T-helper 17 cell (primary cell): Measurements from ENCODE around the gene SELENOI. TPM values are rescaled to one million over a fixed set of nuclear protein-coding genes. Genes with fewer than 3 reads are reported as not detected.
A peak's percentile ranks its signal among the peaks of the same experiment; 100 is the strongest.
"Not testable (repeated sequence)": the region's sequence is repeated elsewhere in the genome, so short reads cannot be mapped to it uniquely, and the experiment has no call there.

Experiments
- ATAC-seq: fragments of 150-1000 bp; cut with Tn5 transposase; 2 replicates; pipeline ENCODE4 v1.10.0; 2021; ENCODE audit warnings: mild to moderate bottlenecking, moderate library complexity
- DNase-seq, 3 donors: peaks; one replicate each; pipeline versions ENCODE4 v3.0.0 to v3.0.0-alpha.2; 2020 to 2021
- H3K9me3 ChIP-seq: one replicate; pipeline ENCODE4 v1.7.0; 2013; ENCODE audit warnings: low read length, mild to moderate bottlenecking; ENCODE audit not compliant: control insufficient read depth, poor library complexity, severe bottlenecking
- H3K27ac Mint-ChIP-seq: one replicate; pipeline ENCODE4 v1.8.0; 2022; ENCODE audit warnings: mild to moderate bottlenecking, moderate library complexity, mixed read lengths
- H3K27me3 Mint-ChIP-seq: one replicate; pipeline ENCODE4 v1.8.0; 2022; ENCODE audit warnings: mixed read lengths
- H3K36me3 Mint-ChIP-seq: one replicate; pipeline ENCODE4 v1.8.0; 2022; ENCODE audit warnings: low read depth, mixed read lengths
- H3K4me1 Mint-ChIP-seq: one replicate; pipeline ENCODE4 v1.8.0; 2022; ENCODE audit warnings: mild to moderate bottlenecking, mixed read lengths
- H3K4me3 Mint-ChIP-seq: one replicate; pipeline ENCODE4 v1.8.0; 2022; ENCODE audit warnings: mild to moderate bottlenecking, moderate library complexity, mixed read lengths
- total RNA-seq, 4 donors: library from RNA in 2 of 4; stranded (reverse) in 2 of 4; gene quantifications; one replicate each; pipeline ENCODE4 v1.2.3 and lab custom pipeline; 2022 to 2026

SELENOI gene
- total RNA-seq (10 to 100 TPM; 27.9 to 36.6 TPM), total RNA-seq (lab: John Stamatoyannopoulos, UW) (43.9 to 47.3 reads per million in 2 donors)

- Mint-ChIP-seq H3K4me1 (peaks cover 31% of the 10 kb centered on the region), H3K36me3 (peaks cover 3% of the 10 kb centered on the region), H3K4me3 (peak within 1 kb of the TSS; percentile 100), H3K27ac (peak within 1 kb of the TSS; percentile 100), H3K27me3 (no peaks in the 10 kb centered on the region)
- ATAC-seq (peak; percentile 96), DNase-seq (peak; percentile 99)
- H3K9me3 ChIP-seq: no peaks in the 10 kb centered on the region
These were observed at the start of gene SELENOI for GRCh38 chr2:26345545-26346453. TSS of gene SELENOI (plus strand) at chr2:26346143. CDS start at chr2:26346233, 90 bp downstream.

- ATAC-seq: no peak
- H3K27me3 Mint-ChIP-seq: no peaks in the 10 kb centered on the region
- no peaks in the 10 kb centered on the region for H3K9me3 ChIP-seq
- no peak overlapping the region for H3K27ac Mint-ChIP-seq
- H3K4me3 Mint-ChIP-seq: no peak overlapping the region
- H3K4me1 Mint-ChIP-seq: no peaks in the 10 kb centered on the region
- no peaks in the 10 kb centered on the region for H3K36me3 Mint-ChIP-seq
- no peak for DNase-seq
These were observed 48.9 kb upstream of the SELENOI start for GRCh38 chr2:26297061-26297460.

DNA sequence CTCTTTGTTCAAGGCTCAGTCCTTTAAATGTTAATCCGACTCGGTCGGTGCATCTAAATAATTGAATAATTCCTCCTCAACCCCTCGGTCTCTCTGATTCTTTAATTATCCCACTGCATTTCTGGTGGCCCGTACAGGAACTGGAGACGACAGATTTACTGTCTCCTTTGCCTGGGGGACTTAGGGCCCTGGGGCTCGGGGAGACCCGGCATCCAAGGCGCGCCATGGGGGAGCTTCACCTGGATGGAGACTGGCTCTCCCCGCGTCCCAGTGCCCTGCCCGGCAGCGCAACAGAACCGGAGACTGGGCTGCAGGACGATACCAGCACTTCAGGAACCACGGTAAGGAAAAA, 47.7 kb upstream of the SELENOI start:
- no peaks in the 10 kb centered on the region for H3K9me3 ChIP-seq
- Mint-ChIP-seq H3K27ac (no peak overlapping the region), H3K27me3 (no peaks in the 10 kb centered on the region), H3K36me3 (no peaks in the 10 kb centered on the region), H3K4me1 (no peaks in the 10 kb centered on the region), H3K4me3 (no peak overlapping the region)
- DNase-seq: no peak
- no peak for ATAC-seq

GRCh38 chr2:26298638-26299393, 47.1 kb upstream of the SELENOI start:
- no peaks in the 10 kb centered on the region for H3K9me3 ChIP-seq
- no peak overlapping the region for H3K4me3 Mint-ChIP-seq
- H3K27ac Mint-ChIP-seq: no peak overlapping the region
- ATAC-seq (peak; percentile 61), DNase-seq (no peak)
- H3K4me1 Mint-ChIP-seq: no peaks in the 10 kb centered on the region
- no peaks in the 10 kb centered on the region for H3K36me3 Mint-ChIP-seq
- no peaks in the 10 kb centered on the region for H3K27me3 Mint-ChIP-seq

GRCh38 chr2:26299471-26300101, 46.4 kb upstream of the SELENOI start:
- Mint-ChIP-seq H3K27ac (no peak overlapping the region), H3K4me1 (no peaks in the 10 kb centered on the region), H3K36me3 (no peaks in the 10 kb centered on the region), H3K4me3 (no peak overlapping the region), H3K27me3 (no peaks in the 10 kb centered on the region)
- H3K9me3 ChIP-seq: no peaks in the 10 kb centered on the region
- DNase-seq (no peak), ATAC-seq (peak; percentile 63)

DNA sequence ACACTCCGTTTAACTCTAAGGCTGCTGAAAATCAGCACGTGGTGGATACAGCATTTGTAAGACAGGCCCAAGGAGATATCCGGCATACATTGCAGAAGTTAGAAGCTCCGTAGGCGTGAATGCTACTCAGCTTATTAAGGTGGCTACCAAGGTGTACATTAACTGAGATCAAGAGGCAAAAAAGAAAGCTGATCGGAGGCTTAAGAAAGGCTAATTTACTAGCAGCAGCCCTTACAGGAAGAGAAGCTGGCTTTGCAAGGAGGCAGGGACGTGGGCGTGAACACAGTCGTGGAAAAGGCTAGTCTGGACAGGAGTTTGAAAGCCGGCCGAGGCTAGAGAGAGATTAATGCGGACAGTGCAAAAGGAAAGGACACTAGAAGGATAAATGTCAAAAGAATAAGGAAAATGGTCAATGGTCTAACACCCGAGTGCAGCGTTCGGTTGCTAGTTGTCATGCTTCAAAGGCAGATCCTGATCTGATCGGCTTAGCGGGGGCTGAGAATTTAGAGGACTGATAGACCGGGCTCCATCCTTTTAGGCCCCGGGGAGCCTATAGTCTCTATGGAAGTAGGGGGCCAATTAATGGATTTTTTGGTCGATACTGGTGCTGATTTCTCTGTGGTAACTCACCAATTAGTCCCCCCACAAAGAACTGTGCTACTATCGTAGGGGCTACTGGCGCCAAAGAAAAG, 45.6 kb upstream of the SELENOI start:
- no peaks in the 10 kb centered on the region for H3K9me3 ChIP-seq
- no peaks in the 10 kb centered on the region for H3K4me1 Mint-ChIP-seq
- ATAC-seq (peak; percentile 57), DNase-seq (no peak)
- no peak overlapping the region for H3K27ac Mint-ChIP-seq
- H3K36me3 Mint-ChIP-seq: no peaks in the 10 kb centered on the region
- H3K27me3 Mint-ChIP-seq: no peaks in the 10 kb centered on the region
- no peak overlapping the region for H3K4me3 Mint-ChIP-seq

DNA sequence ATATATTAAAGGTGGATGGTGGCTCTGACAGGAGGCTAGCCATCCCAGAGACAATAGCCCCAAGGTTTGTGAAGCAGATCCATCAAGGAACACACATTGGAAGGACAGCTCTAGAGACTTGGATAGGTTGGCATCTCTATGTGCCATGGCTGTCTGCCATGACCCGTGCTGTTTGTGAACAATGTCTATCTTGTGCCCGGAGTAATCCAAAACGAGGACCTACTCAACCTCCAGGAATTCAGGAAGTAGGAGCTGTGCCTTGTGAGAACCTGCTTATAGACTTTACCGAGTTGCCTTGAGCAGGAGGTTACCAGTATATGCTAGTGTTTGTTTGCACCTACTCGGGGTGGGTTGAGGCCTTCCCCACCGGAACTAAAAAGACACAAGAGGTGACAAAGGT, 43.1 kb upstream of the SELENOI start:
- Mint-ChIP-seq H3K27ac (no peak overlapping the region), H3K27me3 (no peaks in the 10 kb centered on the region), H3K4me1 (no peaks in the 10 kb centered on the region), H3K36me3 (no peaks in the 10 kb centered on the region), H3K4me3 (no peak overlapping the region)
- H3K9me3 ChIP-seq: no peaks in the 10 kb centered on the region
- DNase-seq (no peak), ATAC-seq (no peak)

DNA sequence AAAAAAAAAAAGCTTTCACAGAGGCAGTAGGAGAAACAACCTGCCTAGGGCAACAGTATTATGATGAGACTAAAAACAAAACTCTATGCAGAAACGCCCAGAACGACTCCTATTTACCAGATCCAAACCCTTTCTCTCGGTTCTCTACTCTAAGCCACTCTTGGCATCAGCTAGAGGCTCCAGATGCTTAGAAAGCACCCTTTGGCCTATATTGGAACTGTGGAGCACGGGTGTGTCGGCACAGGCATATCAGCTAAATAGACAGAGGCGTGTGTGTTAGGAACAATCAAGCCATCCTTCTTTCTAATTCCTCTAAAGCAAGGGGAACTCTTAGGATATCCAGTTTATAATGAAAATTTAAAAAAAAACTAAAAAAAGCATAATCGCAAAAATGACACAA, 40.8 kb upstream of the SELENOI start:
- not testable (repeated sequence) for ATAC-seq, DNase-seq, H3K9me3 ChIP-seq, H3K27me3 Mint-ChIP-seq, H3K36me3 Mint-ChIP-seq, H3K4me1 Mint-ChIP-seq, H3K4me3 Mint-ChIP-seq, H3K27ac Mint-ChIP-seq

DNA sequence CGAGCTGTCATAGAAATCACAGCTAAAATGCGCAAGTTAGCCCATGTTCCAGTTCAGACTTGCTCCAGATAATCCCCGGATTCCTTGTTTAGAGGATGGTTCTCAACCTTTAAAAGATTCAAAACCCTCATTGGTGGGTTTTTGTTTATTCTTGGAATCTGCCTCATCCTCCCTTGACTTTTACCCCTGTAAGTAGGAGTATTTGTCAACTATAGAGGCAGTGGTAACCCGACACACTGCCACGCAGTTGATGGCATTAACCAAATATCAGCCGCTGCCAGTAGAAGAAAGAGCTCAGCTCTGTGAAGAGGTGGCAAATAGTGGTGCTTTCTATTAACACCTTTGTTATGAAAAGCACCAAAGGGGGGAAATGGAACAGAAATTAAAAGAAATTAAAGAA, 40.4 kb upstream of the SELENOI start:
- H3K9me3 ChIP-seq: no peaks in the 10 kb centered on the region
- Mint-ChIP-seq H3K36me3 (no peaks in the 10 kb centered on the region), H3K27me3 (no peaks in the 10 kb centered on the region), H3K4me3 (no peak overlapping the region), H3K27ac (no peak overlapping the region), H3K4me1 (no peaks in the 10 kb centered on the region)
- ATAC-seq: no peak
- no peak for DNase-seq

- no peak for ATAC-seq
These were observed 36.0 kb upstream of the SELENOI start for GRCh38 chr2:26309921-26310320.

DNA sequence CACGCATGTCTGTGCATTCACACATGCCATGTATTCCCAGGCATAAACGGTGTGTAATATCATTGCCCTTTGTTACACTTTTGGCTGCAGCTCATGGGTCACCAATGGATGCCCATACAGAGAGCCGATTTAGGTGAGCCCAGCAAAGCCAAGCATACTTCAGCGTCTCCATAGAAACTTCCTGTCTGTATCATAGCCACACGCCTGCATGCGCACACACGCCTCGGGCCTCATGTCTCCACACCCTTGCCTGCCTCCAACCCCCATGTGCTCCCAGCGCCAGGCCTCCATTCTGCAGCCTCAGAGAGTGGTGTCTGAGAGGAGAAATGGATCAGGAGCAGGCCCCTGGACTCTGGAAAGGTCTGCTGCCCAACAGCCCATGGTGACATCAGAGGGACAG, 33.5 kb upstream of the SELENOI start:
- Mint-ChIP-seq H3K27me3 (no peaks in the 10 kb centered on the region), H3K36me3 (peaks cover 2% of the 10 kb centered on the region), H3K4me3 (no peak overlapping the region), H3K4me1 (peaks cover 2% of the 10 kb centered on the region), H3K27ac (no peak overlapping the region)
- ATAC-seq: no peak
- H3K9me3 ChIP-seq: no peaks in the 10 kb centered on the region
- no peak for DNase-seq

More at GRCh38 chr2:26309921-26310320, 36.0 kb upstream of the SELENOI start:
- no peak for DNase-seq
- Mint-ChIP-seq H3K4me3 (no peak overlapping the region), H3K4me1 (peaks cover 2% of the 10 kb centered on the region), H3K27ac (no peak overlapping the region), H3K27me3 (no peaks in the 10 kb centered on the region), H3K36me3 (peaks cover 2% of the 10 kb centered on the region)
- no peaks in the 10 kb centered on the region for H3K9me3 ChIP-seq

DNA sequence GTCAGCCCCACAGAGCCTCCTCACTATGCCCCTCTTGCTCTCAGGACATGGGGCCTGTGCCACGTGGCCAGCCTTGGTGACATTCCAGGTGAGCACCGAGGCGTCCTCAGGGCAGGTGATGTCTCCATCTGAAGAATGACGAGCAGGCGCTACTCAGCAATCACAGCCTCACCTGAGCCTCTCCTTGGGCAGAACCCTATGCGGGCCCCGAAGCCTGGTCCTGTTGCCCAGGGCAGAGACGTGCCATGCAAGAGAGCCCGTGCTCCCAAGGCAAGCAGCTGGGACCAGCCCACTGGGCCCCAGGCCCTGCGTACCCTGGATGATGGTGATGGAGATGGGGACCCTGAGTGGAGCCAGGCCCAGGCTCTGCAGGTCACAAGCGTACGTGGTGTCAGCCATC, 32.5 kb upstream of the SELENOI start:
- no peaks in the 10 kb centered on the region for H3K27me3 Mint-ChIP-seq
- H3K4me1 Mint-ChIP-seq: peaks cover 2% of the 10 kb centered on the region
- no peak for ATAC-seq
- no peak for DNase-seq
- no peak overlapping the region for H3K27ac Mint-ChIP-seq
- no peak overlapping the region for H3K4me3 Mint-ChIP-seq
- H3K36me3 Mint-ChIP-seq: peaks cover 2% of the 10 kb centered on the region
- H3K9me3 ChIP-seq: no peaks in the 10 kb centered on the region

DNA sequence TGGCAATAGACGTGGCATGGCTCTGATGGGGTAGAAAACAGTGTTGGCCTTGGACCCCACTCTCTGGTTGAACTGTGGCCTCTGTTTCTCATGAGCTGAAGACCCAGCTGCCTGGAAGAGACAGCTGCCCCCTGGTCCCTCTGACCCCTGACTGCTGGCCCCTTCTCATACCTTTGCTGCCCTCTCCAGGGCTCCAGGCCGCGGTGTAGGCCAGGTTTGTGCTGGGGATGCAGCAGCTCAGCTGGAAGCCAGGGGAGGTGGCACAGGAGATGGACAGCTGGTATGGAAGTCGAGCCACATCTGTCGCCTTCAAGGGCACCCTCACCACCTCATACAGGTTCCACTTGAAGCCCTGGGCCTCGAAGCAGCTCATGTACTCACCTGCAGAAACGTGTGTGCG, 31.7 kb upstream of the SELENOI start:
- Mint-ChIP-seq H3K27me3 (no peaks in the 10 kb centered on the region), H3K4me1 (peaks cover 2% of the 10 kb centered on the region)
- no peak for DNase-seq

More for the DNA sequence above, 31.7 kb upstream of the SELENOI start:
- Mint-ChIP-seq H3K36me3 (peaks cover 2% of the 10 kb centered on the region), H3K27ac (no peak overlapping the region), H3K4me3 (no peak overlapping the region)
- H3K9me3 ChIP-seq: no peaks in the 10 kb centered on the region
- no peak for ATAC-seq
